GM21423 (cell line): ENCODE measurements around the gene MTFR2.

Source experiments
- ATAC-seq: cut with Tn5 transposase; IDR thresholded peaks from one replicate; pipeline ENCODE4 v1.9.1; 2021; ENCODE audit warnings: mild to moderate bottlenecking, moderate library complexity; ENCODE audit not compliant: unreplicated experiment

MTFR2 gene

DNA sequence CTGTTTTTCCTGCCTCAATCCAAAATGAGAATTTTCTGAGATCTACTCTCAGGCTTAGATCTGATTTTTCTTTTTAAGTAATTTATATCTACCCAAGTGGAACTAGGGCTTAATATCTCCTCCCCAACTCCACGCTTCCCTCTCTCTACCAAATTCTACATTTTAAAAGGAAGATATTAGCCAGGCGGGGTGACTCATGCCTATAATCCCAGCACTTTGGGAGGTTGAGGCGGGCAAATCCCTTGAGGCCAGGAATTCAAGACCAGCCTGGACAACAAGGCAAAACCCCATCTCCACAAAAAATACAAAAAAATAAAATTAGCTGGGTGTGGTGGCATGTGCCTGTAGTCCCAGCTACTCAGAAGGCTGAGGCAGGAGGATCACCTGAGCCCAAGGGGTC, 61.0 kb downstream of the MTFR2 start:
- no peak for ATAC-seq

GRCh38 chr6:136188486-136188885, 61.6 kb downstream of the MTFR2 start:
- no peak for ATAC-seq

DNA sequence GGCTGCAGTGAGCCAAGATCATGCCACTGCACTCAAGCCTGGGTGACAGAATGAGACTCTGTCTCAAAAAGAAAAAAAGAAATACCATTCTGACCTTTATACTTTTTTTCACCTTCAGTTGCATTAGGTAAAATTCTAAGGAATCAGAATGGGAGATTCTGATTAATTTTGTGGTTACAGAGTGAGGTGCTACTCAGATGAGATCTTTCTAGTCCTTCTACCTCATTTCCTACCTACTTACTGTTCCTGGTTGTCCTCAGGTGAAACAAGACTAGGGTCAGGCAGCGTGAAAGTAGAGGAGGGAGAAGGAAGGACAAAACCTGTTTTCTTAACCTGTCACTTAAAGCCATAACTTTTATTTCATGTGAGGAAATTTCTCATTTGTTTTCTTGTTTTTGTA, 63.7 kb downstream of the MTFR2 start:
- ATAC-seq = no peak

- ATAC-seq = no peak
Measured at GRCh38 chr6:136184738-136185137, 65.4 kb downstream of the MTFR2 start.

GRCh38 chr6:136181861-136182260, 68.2 kb downstream of the MTFR2 start:
- ATAC-seq = no peak

DNA sequence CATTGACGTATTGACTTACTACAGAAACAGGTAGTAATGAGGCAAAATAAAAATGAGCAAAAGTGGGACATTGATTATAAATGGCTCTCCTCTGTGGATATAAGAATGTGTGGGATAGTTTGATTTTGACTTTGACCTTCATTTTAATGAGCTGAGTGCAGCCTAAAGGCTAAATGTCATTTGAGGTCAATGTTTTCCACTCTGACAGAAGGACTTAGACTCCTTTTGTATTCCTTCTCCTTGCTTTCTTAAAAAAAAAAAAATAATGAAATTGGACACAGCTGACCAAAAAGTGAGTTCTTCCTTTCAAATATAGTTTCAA, 68.6 kb downstream of the MTFR2 start:
- no peak for ATAC-seq
